ENCODE results near the gene SLC6A16. TPM values are rescaled to one million over a fixed set of nuclear protein-coding genes. Genes with fewer than 3 reads are reported as not detected.

SLC6A16 gene
- total RNA-seq, 1 donor from 2014 or later, result 0.44 TPM

DNA sequence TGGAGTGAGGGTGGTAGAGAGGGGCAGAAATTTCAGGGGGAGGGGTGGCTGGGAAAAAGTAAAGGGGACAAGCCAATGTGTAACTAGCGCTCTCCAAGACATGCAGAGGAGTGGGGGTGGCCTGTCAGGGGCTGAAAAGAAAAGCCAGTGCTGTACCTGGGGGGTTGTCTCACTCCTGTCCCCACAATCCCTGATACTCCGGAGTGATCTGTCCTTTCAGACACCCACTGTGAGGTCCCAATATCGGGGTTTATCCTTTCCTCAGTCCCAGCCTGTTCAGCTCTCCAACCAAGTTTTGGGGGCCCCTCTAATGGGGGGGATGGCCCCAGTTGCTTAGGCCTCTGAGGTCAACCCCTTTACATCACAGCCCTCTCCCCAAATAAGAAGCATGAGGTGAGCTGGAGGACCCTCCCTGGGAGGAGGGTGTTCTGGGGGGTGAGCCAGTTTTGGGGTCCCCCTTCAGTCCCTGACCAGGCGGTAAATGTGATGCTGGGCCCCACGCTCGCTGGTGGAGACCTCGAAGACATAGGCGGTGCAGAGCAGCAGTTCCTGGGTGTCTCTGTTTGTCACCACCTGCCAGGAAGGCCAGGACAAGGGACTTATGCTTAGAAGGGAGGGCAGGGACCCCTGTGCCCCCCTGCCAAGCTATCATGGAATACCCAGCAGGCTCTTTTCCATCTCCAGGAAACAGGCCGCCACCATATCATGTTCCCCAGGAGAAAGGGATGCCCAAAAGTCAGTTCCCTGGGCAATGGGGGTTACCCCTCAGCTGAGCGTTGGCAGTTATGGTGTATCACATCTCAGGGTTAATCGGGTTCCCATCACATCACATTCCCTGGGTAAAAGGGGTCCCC, 16.1 kb upstream of the SLC6A16 start:
- no peaks in the 10 kb centered on the region for H3K27me3 Mint-ChIP-seq (ENCODE audit: insufficient read depth)
- intact Hi-C loops (cut with micrococcal nuclease), result no loop called here

GRCh38 chr19:49340069-49340864, 15.3 kb upstream of the SLC6A16 start:
- no peak for DNase-seq (ENCODE audit: low spot score)
- H3K4me1 Mint-ChIP-seq (ENCODE audit: low read depth), result peaks cover 37% of the 10 kb centered on the region
- peaks cover 29% of the 10 kb centered on the region for H3K36me3 Mint-ChIP-seq (ENCODE audit: low read depth)
- no peak overlapping the region for H3K27ac Mint-ChIP-seq
- H3K9me3 Mint-ChIP-seq, result no peaks in the 10 kb centered on the region
- no peak overlapping the region for H3K4me3 Mint-ChIP-seq
- intact Hi-C loops (cut with micrococcal nuclease), result no loop called here
- no peaks in the 10 kb centered on the region for H3K27me3 Mint-ChIP-seq (ENCODE audit: insufficient read depth)

More for the DNA sequence above, 16.1 kb upstream of the SLC6A16 start:
- DNase-seq (ENCODE audit: low spot score), result no peak
- Mint-ChIP-seq H3K27ac (no peak overlapping the region), H3K9me3 (no peaks in the 10 kb centered on the region), H3K4me3 (no peak overlapping the region), H3K4me1 (ENCODE audit: low read depth) (peaks cover 28% of the 10 kb centered on the region), H3K36me3 (ENCODE audit: low read depth) (peaks cover 29% of the 10 kb centered on the region)

- Mint-ChIP-seq H3K27ac (no peak overlapping the region), H3K9me3 (no peaks in the 10 kb centered on the region), H3K36me3 (ENCODE audit: low read depth) (peaks cover 25% of the 10 kb centered on the region), H3K4me1 (ENCODE audit: low read depth) (peaks cover 39% of the 10 kb centered on the region), H3K4me3 (no peak overlapping the region), H3K27me3 (ENCODE audit: insufficient read depth) (no peaks in the 10 kb centered on the region)
- no peak for DNase-seq (ENCODE audit: low spot score)
- intact Hi-C loops (cut with micrococcal nuclease), result no loop called here
Observed at GRCh38 chr19:49339301-49340068, 14.5 kb upstream of the SLC6A16 start.

DNA sequence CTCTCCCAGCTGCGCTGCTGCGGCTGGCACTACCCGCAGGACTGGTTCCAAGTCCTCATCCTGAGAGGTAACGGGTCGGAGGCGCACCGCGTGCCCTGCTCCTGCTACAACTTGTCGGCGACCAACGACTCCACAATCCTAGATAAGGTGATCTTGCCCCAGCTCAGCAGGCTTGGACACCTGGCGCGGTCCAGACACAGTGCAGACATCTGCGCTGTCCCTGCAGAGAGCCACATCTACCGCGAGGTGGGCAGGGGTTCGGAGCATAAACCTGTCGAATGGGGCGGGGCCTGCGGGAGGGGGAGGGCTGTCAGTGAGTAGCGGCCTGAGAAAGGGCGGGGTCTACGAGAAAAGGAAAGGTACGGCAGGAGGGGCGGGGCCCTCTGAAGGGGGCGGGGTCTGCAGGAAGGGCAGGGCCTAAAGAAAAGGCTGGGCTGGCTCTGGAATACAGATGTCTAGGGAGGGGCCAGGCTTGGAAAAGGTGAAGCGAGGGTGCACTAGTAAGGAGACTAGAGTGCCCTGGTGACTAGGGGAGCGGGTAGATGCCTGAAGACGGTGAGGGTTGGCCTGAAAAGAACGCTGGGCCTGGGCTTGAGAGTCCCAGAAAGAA, 13.8 kb upstream of the SLC6A16 start:
- Mint-ChIP-seq H3K4me1 (ENCODE audit: low read depth) (peaks cover 45% of the 10 kb centered on the region), H3K4me3 (peak overlapping the region; percentile 47), H3K9me3 (no peaks in the 10 kb centered on the region), H3K36me3 (ENCODE audit: low read depth) (peaks cover 25% of the 10 kb centered on the region), H3K27me3 (ENCODE audit: insufficient read depth) (no peaks in the 10 kb centered on the region), H3K27ac (no peak overlapping the region)
- intact Hi-C loops (cut with micrococcal nuclease), result no loop called here
- DNase-seq (ENCODE audit: low spot score), result no peak

DNA sequence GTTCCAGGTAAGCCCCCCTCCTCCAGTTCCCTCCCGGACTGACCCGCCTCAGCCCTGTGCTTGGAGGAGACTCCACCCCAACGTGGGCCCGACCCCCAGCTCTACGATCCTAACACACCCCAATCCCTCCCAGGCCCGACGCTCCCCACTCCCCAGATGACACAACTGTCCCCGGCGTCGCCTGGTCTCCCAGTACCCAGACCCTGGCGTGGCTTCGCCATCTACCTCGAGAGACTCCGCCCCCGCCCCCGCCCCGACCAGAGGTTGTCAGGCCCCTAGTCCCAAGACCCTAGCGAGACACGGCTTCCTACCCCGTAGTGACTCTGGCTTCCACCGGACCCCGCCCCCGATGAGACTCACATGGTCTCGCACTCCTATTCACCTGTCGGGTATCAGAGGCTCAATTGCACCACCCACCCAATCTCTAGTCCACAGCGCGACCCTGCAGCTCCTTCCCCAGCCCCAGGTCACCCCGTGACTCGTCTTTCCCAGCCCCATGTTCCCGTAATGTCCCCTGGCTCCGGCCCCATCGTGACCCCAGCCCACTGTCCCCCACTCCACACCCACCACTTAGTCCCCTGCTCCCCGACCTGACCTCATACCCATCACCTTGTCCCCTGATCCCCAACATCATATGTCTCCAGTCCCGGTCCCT, 13.2 kb upstream of the SLC6A16 start:
- intact Hi-C loops (cut with micrococcal nuclease), result no loop called here
- H3K4me1 Mint-ChIP-seq (ENCODE audit: low read depth), result peaks cover 52% of the 10 kb centered on the region
- peaks cover 25% of the 10 kb centered on the region for H3K36me3 Mint-ChIP-seq (ENCODE audit: low read depth)
- H3K27me3 Mint-ChIP-seq (ENCODE audit: insufficient read depth), result no peaks in the 10 kb centered on the region
- no peak for DNase-seq (ENCODE audit: low spot score)
- H3K27ac Mint-ChIP-seq, result no peak overlapping the region
- peak overlapping the region; percentile 47 for H3K4me3 Mint-ChIP-seq
- no peaks in the 10 kb centered on the region for H3K9me3 Mint-ChIP-seq

DNA sequence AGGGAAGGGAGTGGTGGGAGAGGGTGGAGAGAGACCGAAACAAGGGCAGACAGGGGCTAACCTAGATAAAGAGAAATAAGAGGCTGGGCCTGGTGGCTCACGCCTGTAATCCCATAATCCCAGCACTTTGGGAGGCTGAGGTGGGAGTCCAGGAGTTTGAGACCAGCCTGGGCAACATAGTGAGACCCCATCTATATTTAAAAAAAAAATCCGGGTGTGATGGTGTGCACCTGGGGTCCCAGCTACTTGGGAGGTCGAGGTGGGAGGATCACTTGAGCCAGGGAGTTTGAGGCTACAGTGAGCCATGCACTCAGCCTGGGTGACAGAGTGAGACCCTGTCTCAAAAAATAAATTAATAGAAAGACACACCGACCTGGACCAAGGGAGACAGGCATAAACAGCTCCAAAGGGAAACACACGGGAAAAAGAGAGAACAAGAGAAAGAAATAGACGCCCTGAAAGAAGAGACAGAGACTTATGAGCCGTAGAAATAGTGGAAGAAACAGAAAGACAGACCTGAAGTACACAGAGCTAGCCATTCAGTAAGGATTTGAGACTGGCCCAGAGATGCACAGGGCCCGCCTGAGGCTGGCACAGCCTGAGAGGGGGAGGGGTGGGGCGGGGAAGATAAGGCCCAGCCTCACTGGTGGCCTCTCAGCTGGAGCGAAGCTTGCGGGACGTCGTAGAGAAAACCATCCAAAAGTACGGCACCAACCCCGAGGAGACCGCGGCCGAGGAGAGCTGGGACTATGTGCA, 12.5 kb upstream of the SLC6A16 start:
- H3K4me1 Mint-ChIP-seq (ENCODE audit: low read depth), result peaks cover 57% of the 10 kb centered on the region
- DNase-seq (ENCODE audit: low spot score), result no peak
- no peaks in the 10 kb centered on the region for H3K9me3 Mint-ChIP-seq
- peaks cover 25% of the 10 kb centered on the region for H3K36me3 Mint-ChIP-seq (ENCODE audit: low read depth)
- intact Hi-C loops (cut with micrococcal nuclease), result no loop called here
- H3K27me3 Mint-ChIP-seq (ENCODE audit: insufficient read depth), result no peaks in the 10 kb centered on the region
- H3K4me3 Mint-ChIP-seq, result peak overlapping the region; percentile 57
- H3K27ac Mint-ChIP-seq, result peak overlapping the region; percentile 9

GRCh38 chr19:49336482-49337266, 11.7 kb upstream of the SLC6A16 start:
- Mint-ChIP-seq H3K9me3 (no peaks in the 10 kb centered on the region), H3K36me3 (ENCODE audit: low read depth) (peaks cover 27% of the 10 kb centered on the region), H3K4me3 (peak overlapping the region; percentile 96), H3K27ac (peak overlapping the region; percentile 37), H3K27me3 (ENCODE audit: insufficient read depth) (no peaks in the 10 kb centered on the region), H3K4me1 (ENCODE audit: low read depth) (peaks cover 64% of the 10 kb centered on the region)
- DNase-seq (ENCODE audit: low spot score), result no peak
- intact Hi-C loops (cut with micrococcal nuclease), result no loop called here

GRCh38 chr19:49335784-49336481, 10.9 kb upstream of the SLC6A16 start:
- Mint-ChIP-seq H3K9me3 (no peaks in the 10 kb centered on the region), H3K4me3 (peak overlapping the region; percentile 96), H3K4me1 (ENCODE audit: low read depth) (peaks cover 72% of the 10 kb centered on the region), H3K27ac (peak overlapping the region; percentile 99), H3K36me3 (ENCODE audit: low read depth) (peaks cover 29% of the 10 kb centered on the region), H3K27me3 (ENCODE audit: insufficient read depth) (no peaks in the 10 kb centered on the region)
- no peak for DNase-seq (ENCODE audit: low spot score)
- intact Hi-C loops (cut with micrococcal nuclease), result loop anchor here (1.0 to 2.0 kb wide), 3 partner anchors 27 to 135 kb away; partner anchors contain the start of gene DKKL1

GRCh38 chr19:49335071-49335783, 10.2 kb upstream of the SLC6A16 start, which contains the start of gene CD37:
TSS of gene CD37 (plus strand) at chr19:49335406. CDS start at chr19:49335541, 135 bp downstream.
- H3K4me1 Mint-ChIP-seq (ENCODE audit: low read depth), result peaks cover 72% of the 10 kb centered on the region
- peak within 1 kb of the TSS; percentile 96 for H3K4me3 Mint-ChIP-seq
- no peaks in the 10 kb centered on the region for H3K9me3 Mint-ChIP-seq
- peaks cover 26% of the 10 kb centered on the region for H3K36me3 Mint-ChIP-seq (ENCODE audit: low read depth)
- intact Hi-C loops (cut with micrococcal nuclease), result loop anchor here (1.0 to 2.0 kb wide), 3 partner anchors 28 to 136 kb away; partner anchors contain the start of gene DKKL1
- H3K27me3 Mint-ChIP-seq (ENCODE audit: insufficient read depth), result no peaks in the 10 kb centered on the region
- H3K27ac Mint-ChIP-seq, result peak within 1 kb of the TSS; percentile 99
- DNase-seq (ENCODE audit: low spot score), result peak; percentile 56

GRCh38 chr19:49333811-49334288, 8.9 kb upstream of the SLC6A16 start:
- peak overlapping the region; percentile 85 for H3K4me3 Mint-ChIP-seq
- H3K36me3 Mint-ChIP-seq (ENCODE audit: low read depth), result peaks cover 21% of the 10 kb centered on the region
- no peaks in the 10 kb centered on the region for H3K9me3 Mint-ChIP-seq
- peaks cover 74% of the 10 kb centered on the region for H3K4me1 Mint-ChIP-seq (ENCODE audit: low read depth)
- peak; percentile 70 for DNase-seq (ENCODE audit: low spot score)
- no peaks in the 10 kb centered on the region for H3K27me3 Mint-ChIP-seq (ENCODE audit: insufficient read depth)
- intact Hi-C loops (cut with micrococcal nuclease), result loop anchor here (2.0 kb wide), 2 partner anchors 107 to 137 kb away; no protein-coding TSS in a partner anchor
- peak overlapping the region; percentile 95 for H3K27ac Mint-ChIP-seq
